WERI-Rb-1 (cell line): Measurements from ENCODE around the gene RBMS1.

Experiments
- DNase-seq: peaks from one replicate; pipeline ENCODE4 v3.0.0-alpha.2; 2020
- H3K27ac ChIP-seq: fragments of 250-450 bp; sonication (Bioruptor Pico); 2 replicates; pipeline ENCODE4 v1.5.1; 2020; ENCODE audit warnings: mild to moderate bottlenecking, moderate library complexity
- H3K27me3 ChIP-seq: fragments of 250-450 bp; sonication (Bioruptor Pico); 2 replicates; pipeline ENCODE4 v1.5.1; 2021; ENCODE audit warnings: mild to moderate bottlenecking, low read depth, moderate library complexity; ENCODE audit not compliant: insufficient read depth, severe bottlenecking
- H3K36me3 ChIP-seq: fragments of 250-450 bp; sonication (Bioruptor Pico); 2 replicates; pipeline ENCODE4 v1.5.1; 2020; ENCODE audit warnings: mild to moderate bottlenecking, moderate library complexity
- H3K4me3 ChIP-seq: 2 replicates; pipeline ENCODE4 v1.5.1; 2011; ENCODE audit warnings: low read depth, mild to moderate bottlenecking, control low read depth, low read length
- H3K9me3 ChIP-seq: fragments of 250-450 bp; sonication (Bioruptor Pico); 2 replicates; pipeline ENCODE4 v1.5.1; 2021; ENCODE audit warnings: mild to moderate bottlenecking, moderate library complexity; ENCODE audit not compliant: severe bottlenecking
- TF ChIP-seq, protein P1 (sequence below): IDR thresholded peaks from 2 replicates; pipeline ENCODE4 v1.5.1; 2011; ENCODE audit warnings: low read depth, mild to moderate bottlenecking, control low read depth, inconsistent platforms, low read length

The RBMS1 gene

DNA sequence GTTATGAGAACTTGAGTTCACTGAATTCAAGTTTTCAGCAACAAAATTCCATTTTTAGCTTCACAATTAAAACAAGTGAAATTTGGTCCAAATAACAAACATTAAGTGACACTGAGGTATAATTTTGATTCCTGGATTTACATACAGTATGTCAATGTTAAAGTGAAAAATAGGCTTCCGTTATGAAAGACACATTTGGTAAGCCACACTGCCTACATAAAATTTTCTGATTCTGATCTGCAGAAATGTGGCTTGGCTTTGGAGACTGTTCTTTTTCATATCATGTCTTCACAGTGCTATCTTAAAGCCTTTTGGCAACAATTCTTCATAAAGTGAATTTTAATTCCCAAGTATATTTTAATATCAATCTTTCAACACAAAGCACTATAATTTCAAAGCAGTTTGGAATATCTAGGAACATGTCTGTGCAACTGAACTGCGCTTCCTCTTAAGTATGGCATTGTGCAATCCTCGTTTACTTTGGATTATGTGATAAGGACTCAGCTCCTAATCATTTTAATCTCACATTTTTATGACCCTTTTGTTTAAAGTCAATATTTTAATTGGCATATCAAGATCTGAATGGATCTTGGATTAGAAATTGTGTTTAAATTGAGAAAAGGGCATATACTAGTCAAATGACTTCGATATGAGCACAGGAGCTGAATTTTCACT, 60.0 kb downstream of the RBMS1 start:
- H3K36me3 ChIP-seq = no peaks in the 10 kb centered on the region
- peaks cover 3% of the 10 kb centered on the region for H3K9me3 ChIP-seq
- no peak for DNase-seq
- TF ChIP-seq, protein P1, sequence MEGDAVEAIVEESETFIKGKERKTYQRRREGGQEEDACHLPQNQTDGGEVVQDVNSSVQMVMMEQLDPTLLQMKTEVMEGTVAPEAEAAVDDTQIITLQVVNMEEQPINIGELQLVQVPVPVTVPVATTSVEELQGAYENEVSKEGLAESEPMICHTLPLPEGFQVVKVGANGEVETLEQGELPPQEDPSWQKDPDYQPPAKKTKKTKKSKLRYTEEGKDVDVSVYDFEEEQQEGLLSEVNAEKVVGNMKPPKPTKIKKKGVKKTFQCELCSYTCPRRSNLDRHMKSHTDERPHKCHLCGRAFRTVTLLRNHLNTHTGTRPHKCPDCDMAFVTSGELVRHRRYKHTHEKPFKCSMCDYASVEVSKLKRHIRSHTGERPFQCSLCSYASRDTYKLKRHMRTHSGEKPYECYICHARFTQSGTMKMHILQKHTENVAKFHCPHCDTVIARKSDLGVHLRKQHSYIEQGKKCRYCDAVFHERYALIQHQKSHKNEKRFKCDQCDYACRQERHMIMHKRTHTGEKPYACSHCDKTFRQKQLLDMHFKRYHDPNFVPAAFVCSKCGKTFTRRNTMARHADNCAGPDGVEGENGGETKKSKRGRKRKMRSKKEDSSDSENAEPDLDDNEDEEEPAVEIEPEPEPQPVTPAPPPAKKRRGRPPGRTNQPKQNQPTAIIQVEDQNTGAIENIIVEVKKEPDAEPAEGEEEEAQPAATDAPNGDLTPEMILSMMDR = no peak
- no peak overlapping the region for H3K27ac ChIP-seq
- no peaks in the 10 kb centered on the region for H3K27me3 ChIP-seq
- H3K4me3 ChIP-seq = no peak overlapping the region

DNA sequence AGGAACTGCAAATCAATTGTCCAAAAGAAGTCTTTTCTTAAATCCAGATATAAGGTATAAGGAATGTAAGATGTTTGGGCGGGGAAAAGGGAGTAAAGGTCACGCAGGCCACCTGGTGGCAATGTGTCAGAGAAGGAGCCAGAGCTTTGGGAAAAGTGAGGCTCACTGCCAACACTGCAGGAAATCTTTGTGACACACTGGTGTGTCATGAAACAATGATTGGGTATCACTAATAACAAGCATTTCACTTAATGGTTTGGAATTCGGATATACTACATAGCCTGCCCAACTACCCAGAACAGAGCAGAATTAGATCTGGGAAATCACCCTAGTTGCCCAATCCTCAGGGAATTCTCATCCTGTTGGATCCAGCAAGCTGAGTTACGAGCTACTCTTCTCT, 61.0 kb downstream of the RBMS1 start:
- H3K9me3 ChIP-seq = peaks cover 3% of the 10 kb centered on the region
- DNase-seq = no peak
- H3K27me3 ChIP-seq = no peaks in the 10 kb centered on the region
- no peaks in the 10 kb centered on the region for H3K36me3 ChIP-seq
- TF ChIP-seq, protein P1 = no peak
- H3K4me3 ChIP-seq = no peak overlapping the region
- no peak overlapping the region for H3K27ac ChIP-seq

DNA sequence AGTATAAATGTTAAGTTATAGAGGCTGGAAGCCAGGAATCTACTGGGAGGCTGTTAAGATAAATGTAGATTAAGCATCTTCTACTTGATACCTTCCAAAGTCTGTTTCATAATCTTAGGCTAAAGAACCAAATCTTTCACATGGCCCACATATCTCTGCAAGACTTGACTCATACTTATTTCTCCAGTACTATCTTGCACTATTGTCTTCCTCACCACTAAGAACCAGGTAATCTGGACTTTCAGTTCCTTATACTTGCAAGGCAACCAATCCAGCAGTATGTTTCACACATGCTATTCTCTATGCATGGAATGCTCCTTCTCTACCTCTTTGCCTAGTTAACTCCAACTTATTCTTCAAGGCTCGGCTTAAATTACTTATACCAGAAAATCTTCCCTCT, 62.2 kb downstream of the RBMS1 start:
- no peak overlapping the region for H3K4me3 ChIP-seq
- no peak for DNase-seq
- TF ChIP-seq, protein P1 = no peak
- no peaks in the 10 kb centered on the region for H3K36me3 ChIP-seq
- H3K27ac ChIP-seq = no peak overlapping the region
- H3K9me3 ChIP-seq = peaks cover 3% of the 10 kb centered on the region
- no peaks in the 10 kb centered on the region for H3K27me3 ChIP-seq

DNA sequence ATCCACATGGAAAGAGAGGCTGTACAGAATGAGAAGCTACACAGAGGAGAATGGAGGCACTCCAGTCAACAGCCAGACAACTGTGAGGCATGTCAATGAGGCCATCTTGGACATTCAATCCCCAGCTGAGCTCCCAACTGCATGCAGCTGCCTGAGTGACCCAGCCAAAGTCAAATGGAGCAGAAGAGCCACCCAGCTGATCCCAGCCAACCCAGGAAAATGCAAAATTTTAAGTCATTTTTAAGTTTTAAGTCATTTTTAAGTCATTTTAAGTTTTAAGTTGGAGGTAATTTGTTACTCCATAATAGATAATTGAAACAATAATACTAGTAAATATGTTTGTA, 63.6 kb downstream of the RBMS1 start:
- DNase-seq = no peak
- Histone ChIP-seq H3K36me3 (no peaks in the 10 kb centered on the region), H3K27me3 (no peaks in the 10 kb centered on the region), H3K4me3 (no peak overlapping the region), H3K9me3 (peaks cover 3% of the 10 kb centered on the region), H3K27ac (no peak overlapping the region)
- TF ChIP-seq, protein P1 = no peak

DNA sequence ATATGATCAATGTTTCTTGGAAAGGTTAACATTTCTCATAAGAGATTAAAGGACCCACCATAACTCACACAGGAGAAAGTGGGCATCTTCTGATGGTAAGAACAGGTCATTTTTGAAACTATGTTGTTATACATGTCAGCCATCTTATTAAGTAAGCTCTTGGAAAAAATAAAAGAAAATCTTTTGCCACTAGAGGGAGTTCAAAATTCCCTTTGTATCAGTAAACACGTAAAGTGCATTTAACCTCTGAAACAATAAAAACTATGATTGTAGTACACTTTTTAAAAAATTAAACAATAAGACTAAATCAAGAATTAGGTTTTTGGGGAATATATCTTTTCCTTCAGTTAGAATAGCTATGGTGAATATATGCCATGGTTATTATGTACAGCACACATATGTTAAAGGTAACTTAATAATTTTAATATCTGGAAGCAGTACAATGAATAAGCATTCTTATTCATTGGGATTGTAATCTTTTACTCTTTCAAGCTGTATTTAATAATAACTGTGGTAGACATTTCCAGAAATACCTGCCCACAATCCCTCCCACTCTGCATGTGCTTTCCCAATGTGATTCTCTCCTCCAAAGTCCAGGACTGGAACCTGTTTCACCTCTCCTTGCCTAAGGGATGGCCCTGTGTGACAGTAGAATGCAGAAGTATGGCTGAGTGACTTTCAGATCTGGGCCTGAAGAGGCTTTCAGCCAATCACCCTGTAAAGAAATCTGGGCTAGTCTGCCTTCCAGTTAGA, 64.2 kb downstream of the RBMS1 start:
- no peak for DNase-seq
- peaks cover 3% of the 10 kb centered on the region for H3K9me3 ChIP-seq
- H3K27me3 ChIP-seq = no peaks in the 10 kb centered on the region
- H3K27ac ChIP-seq = no peak overlapping the region
- TF ChIP-seq, protein P1 = 0 out of 2 replicates have a peak, but pooled peaks have one; percentile 17
- H3K4me3 ChIP-seq = no peak overlapping the region
- H3K36me3 ChIP-seq = no peaks in the 10 kb centered on the region

DNA sequence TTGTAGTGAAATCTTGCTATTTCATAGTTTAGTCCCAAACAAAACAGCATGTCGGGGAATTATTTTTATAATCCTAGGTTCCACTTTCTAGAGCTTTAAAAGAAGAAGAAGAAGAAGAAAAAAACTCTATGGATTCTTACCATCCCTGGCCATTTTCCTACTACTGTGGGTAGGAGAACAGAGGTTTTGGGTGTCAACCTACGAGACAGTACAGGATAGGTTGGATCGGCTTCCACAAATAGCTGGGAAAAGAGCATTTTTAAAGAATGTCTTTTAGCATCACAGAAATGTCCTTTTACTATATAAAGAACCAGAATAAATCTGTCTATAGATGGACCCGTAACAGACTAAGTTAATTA, 65.2 kb downstream of the RBMS1 start:
- DNase-seq = no peak
- Histone ChIP-seq H3K27me3 (no peaks in the 10 kb centered on the region), H3K4me3 (no peak overlapping the region), H3K9me3 (peaks cover 3% of the 10 kb centered on the region), H3K27ac (no peak overlapping the region), H3K36me3 (no peaks in the 10 kb centered on the region)
- TF ChIP-seq, protein P1 = no peak
